Activated CD8-positive, alpha-beta memory T cell treated with anti-CD3 and anti-CD28 coated beads for 4 hours (primary cell): Measurements from ENCODE around the gene GLRX.
"Not testable (repeated sequence)": the region's sequence is repeated elsewhere in the genome, so short reads cannot be mapped to it uniquely, and the experiment has no call there.

Source experiments
- DNase-seq, 2 donors: peaks; one replicate each; pipeline ENCODE4 v3.0.0-alpha.2; 2020; ENCODE audit warnings: low read depth in 2 of 2

GLRX gene

DNA sequence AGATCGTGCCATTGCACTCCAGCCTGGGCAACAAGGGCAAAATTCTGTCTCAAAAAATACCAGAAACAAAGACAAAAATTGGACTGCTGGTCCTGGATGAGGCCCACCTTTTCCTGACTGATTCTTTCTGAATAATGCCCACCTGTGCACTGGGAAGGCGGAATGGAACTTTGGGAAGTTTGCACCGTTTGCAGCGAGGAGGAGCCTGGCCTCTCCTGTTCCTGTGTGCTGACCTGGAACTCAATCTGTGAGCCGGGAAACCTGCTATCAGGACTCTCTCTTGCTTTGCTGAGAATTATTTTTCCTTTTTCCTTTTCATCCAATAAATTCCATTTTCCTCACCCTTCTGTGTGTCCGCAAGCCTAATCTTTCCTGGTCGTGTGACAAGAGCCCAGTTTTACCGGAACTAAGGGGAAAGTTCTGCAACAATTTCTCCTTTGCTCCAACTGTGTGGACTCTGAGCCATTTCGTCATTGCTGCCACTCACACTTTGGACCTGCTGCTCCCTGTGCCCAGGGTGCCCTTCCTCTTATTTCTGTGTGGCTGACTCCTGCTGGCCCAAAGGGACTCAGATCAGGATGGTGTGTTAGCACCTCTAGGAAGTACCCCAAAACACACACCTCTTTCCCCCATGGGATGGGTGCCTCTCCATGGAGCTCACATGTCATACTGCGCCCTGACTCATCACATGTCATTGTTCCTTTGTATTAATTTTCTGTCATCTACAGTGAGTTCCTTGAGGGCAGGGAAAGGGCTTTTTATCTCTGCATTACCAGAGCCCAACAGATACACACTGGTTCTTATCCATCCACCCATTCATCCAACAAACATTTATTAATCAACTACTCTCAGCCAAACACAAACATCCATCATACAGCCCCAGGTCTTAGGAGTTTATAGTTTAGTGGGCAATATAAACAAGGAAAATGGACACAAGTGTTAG is 4.7 kb upstream of the GLRX start:
- no peak for DNase-seq

DNA sequence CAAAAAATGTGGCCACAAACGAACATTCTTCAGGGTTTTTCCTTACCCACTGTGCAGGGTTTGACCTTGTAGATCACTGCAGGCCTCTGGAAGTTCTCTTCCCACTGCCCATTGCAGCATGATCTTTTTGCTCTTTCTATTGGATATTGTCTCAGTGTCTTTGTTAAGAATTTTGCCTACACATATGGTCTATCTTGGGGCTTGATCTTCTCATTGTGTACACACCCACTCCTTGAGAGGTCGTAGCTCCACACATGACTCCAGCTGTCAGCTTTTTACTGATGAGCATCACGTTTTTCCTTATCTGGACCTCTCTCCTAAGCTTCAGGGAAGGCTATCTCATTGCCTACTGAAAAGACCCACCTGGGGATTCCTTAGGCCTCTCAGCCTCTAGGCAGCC is 3.0 kb upstream of the GLRX start:
- no peak for DNase-seq

DNA sequence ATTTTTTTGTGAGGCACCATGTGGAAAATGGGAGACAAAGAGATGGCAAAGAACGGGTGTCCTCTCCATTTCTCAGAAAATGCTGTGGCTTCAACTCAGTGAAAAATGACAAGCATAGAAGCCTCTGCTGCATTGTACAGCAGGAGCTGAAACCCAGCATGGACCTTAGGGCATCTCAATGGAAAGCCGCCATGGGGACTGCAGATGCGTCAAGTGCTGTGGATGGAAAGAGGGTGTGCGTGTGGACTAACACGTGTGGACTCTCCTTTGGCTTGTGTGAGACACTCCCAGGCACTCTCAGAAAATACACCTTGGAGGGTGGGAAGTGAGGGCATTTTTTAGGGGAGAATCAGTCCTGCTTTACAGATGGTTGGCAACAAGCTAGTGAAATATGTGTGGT is 2.2 kb upstream of the GLRX start:
- DNase-seq = no peak

DNA sequence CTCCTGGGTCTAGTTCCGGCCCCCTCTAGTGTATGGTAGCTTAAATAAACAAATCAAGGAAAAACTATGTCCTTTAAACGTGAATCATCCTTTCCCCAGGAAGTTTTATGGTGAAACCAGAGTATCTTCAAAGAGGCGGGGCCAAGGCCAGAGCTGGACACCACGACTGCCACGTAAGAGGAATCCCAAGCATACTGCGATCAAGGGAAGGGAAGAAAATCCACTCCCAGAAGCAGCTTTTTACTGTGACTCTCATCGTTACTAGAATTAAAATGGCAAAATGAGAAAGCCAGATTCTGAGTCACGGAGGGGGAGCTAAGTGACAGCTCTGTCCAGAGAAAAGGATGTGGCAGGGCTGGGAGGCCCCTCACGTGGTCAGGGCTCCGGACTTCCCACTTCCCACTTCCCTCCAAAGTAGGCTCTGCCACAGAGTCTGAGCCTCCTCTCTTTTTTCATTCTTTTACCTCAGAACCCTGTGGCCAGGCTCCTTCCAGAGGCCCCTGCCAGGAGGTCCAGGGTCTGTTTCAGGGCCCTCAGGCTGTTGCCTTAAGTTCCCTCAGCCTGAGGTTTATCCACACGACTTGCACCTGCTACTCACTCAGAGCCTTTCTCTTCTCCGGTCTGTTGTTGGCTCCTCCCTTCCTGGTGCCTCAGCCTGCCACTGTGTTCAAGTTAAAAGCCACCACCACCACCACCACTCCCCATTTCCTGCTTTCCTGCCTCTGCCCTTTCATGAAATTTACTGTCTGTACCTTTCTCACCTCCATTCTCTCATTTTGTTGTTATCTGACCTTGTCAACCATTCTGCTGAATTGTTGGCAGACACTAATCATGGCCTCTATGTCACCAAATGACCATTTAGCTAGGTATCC is 1.4 kb upstream of the GLRX start:
- no peak for DNase-seq

DNA sequence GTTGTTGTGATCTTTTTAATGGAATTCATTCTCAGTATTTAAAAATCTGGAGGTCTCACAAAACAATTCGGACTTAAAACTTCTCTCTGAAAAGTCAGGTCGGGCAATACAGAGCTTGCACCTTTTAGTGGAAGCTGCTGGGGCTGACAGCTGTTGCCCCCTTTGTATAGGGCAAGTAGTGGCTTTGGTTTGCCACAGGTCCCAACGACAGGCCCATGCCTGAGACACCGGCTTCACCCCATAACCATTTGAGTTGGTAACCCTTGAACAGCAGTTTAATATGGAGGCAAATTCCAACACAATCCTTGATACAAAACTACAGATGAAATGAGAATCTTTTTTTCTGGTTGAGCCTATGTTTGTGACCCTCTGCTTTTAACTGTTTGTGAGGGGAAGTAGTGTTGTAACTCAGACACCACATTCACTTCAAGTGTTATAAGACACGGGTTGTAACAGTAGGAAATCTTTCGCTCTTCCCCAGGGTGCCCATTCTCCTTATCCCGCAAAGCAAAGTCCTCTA is 752 bp upstream of the GLRX start:
- no peak for DNase-seq

DNA sequence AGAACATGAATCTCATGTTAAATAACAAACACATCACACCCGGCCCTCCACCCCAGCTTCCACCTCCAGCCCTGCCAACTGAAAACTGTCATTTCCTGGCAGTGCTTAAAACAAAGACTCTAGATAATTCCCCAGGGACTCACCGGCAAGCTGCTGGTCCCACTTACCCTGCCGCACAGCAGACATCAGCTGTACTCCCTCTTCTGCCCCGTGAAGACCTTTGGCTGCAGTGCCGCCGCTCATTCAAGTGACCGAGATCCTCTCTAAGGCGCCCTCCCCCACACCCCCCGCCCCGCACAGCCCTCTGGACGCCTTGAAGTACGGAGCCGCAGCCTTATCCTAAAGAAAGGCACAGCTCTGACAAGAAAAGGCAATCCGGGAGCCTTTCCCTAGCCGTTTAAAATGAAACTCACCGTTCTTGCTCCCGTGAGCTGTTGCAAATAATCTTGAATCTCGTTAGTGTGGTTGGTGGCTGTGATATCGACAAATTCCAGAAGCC is 434 bp downstream of the GLRX start:
- no peak for DNase-seq

DNA sequence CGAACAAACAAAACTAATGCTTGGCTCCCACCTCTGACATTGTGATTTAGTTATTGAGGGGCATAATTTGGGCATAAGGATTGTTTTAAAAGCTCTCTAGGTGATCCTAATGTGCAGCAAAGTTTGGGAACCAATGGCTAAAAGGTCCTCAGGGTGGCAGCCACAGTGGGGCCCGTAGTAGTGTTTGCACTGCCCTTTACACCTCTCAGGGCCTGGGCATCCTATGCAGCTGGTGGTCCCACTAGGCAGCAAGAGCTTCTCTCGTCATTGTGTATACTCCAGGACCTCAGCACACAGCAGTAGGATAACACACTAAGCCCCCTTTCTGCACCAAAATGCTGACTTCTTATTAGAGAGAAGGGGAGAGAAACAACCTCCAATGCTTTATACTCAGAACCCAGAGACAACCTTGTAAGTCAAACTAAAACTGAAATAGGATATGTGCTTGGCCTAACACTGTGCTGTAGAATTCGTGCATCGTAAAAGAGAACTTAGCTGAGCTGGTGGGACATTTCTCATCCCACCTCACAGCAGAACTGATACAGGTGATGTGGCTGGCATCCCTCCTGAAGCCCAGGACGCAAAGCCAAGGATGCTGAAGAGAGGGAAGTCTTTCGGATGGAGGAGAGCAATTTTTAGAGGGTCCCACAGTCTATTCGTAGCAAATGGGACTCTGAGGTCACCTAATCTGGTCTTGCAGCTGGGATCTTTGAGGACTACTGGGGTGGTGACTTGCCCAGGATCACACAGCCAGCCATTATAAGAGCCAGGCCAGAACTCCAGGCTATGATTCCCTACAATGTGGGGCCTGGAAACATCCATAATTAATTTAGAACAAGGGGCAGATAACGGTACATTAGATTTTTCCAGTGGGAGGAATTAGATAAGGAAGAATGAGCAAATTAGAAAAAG is 1.2 kb downstream of the GLRX start:
- no peak for DNase-seq

DNA sequence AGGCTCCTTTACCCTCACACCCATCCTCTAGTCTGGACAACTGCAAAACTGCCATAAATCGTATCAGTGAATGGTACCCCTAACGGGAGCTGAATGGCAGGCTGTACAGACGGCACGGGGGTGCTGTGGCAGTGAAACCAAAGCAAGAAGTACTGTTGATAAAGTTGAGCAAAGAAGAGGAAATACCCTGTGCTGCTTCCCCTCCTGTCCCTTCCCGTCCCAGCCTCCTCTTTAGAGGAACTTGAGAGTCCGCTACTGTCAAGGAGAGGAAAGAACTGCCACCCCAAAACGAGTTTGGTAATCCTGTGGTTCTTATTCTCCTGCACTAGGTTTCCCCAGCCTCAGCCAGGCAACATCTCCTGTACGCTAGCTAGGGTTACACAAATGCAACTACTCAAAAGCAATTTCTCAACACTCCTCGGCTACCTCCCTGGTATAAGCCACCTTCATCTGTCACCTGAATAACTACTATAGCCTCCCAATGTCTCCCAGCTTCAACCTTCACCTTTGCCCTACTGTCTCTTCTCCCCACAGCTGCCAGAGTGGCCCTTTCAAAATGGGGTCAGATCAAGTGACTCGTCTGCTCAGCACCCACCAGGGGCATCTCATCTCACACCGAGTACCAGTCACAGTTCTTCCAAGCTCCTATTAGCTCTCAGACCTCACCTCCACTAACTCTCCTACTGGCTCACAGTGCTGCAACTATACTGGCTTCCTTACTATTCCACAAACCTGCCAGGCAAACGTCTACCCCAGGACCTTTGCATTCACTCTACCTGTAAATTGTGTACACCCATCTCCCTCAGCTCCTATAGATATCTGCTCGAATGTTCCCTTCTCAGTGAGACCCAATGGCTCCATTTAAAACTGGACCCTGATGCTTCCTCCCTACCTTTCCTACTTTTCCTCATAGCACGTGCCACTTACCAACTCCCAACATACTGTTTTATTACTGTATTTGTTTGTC is 4.1 kb downstream of the GLRX start:
- DNase-seq = no peak

DNA sequence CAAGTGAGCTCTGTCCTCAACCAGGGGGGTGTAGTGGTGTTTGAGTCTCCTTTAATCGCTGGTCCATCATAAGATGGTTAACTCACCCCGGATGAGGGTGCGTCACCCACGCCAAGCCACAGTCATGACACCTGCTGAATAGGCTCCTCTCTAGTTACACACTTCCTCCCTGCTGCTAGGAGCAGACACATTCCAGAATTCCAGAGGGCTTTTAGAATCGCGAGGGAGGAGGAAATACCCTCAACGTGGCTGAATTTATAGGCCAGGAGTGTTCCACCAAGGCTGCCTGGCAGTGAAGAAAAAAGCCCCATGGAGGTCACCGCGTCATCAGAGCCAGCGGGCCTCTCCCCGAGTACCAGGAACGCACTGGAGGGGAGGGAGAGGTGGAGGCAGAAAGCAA is 5.1 kb downstream of the GLRX start:
- DNase-seq = no peak

DNA sequence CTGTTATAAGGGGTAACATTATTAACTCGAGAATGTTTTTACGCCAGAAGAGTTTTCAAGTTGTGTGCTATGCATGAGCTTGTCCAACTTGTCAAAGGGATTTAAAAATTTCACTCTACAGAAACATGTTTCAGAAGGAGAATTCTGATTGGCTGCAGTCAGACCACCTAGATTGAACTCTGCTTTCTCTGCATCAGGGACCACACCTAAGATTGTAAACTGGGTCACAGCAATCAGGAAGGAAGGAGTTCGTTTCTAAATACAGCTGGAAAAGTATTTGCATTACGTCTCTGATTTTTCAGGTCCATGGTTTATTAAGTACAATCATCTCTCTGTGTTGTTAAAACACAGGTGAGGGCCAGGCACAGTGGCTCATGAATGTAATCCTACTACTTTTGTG is 5.8 kb downstream of the GLRX start:
- no peak for DNase-seq

DNA sequence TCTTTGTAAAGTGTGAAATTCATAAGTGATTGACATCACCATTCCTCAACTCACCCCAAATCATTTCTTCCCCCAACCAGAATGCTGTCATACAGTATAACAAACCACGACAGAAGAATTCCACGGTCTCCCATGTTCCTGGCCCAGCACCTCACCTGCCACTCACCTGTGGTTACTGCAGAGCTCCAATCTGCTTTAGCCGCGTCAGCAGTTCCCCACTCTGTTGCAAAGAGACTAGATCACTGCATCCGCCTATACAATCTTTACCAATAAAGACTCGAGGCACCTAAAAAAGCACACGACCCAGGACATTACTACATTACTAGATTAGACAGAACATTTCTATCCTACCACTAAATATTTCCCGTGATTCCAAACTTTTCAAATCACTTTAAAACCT is 6.2 kb downstream of the GLRX start:
- no peak for DNase-seq

DNA sequence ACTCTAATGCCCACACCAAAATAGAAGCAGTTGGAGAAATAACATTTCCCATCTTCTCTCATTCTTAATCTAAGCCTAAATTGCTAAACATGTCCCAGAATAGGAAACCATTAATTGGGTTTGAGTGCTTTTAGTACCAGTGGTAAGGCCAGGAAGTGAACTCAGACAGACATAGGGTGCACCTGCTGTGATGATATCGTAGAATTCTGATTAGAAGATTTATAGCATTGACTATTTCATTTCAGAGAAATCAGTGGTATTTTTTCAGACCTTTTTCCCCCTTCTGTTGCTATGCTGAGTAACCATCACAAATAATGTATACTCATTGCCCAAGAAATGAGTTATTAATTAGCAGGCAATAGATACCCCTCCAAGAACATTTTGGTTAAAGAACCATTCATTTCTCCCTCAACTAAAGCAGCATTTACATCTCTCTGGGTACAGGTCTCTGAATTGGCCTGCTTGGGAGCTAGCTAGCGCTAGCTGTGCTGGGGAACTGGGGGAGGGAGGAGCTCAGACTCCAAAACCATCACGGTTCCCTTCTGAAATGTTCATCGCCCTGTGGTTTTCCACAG is 7.3 kb downstream of the GLRX start:
- no peak for DNase-seq

DNA sequence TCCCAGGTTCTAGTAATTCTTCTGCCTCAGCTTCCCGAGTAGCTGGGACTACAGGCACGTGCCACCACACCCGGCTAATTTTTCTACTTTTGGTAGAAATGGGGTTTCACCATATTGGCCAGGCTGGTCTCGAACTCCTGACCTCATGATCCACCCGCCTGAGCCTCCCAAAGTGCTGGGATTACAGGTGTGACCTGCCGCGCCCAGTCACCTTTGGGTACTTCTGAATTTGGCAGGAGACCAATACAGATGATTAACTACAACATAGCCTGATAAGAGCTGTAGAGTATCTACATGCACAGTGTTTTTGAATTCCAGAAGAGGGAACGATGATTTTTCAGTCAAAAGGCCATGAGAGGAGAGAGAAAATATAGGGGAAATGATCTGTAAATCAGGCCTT is 9.5 kb downstream of the GLRX start:
- not testable (repeated sequence) for DNase-seq

DNA sequence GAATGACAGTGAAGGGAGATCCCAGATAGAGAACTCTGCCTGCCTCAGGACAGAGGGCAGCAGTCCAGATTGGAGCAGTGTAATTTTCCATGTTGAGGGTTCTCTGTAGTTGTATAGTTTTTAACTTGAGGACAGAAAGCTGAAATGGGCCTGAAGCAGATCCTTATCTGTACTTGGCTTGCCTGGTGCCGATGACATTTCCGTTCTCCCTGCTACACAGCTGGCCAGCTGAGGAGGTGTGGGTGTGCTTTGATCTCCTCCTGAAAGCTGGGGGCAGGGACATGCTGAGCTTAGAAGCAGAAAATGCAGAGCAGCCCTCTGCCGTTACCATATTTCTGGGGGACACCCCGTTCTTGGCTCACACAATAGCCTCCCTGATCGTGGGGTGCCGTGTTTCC is 10.5 kb downstream of the GLRX start:
- DNase-seq = no peak

DNA sequence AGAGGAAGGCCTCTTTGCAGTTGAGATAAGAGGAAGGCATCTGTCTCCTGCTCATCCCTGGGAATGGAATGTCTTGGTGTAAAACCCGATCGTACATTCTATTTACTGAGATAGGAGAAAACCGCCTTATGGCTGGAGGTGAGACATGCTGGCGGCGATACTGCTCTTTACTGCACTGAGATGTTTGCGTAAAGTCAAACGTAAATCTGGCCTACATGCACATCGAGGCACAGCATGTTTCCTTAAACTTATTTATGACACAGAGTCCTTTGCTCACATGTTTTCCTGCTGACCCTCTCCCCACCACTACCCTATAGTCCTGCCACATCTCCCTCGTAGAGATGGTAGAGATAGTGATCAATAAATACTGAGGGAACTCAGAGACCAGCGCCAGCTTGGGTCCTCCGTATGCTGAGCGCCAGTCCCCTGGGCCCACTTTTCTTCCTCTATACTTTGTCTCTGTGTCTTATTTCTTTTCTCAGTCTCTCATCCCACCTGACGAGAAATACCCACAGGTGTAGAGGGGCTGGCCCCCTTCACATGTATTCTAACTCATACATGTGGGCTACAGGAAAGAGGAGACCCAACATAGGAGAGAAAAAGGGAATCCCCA is 11.0 kb downstream of the GLRX start:
- DNase-seq = not testable (repeated sequence)

DNA sequence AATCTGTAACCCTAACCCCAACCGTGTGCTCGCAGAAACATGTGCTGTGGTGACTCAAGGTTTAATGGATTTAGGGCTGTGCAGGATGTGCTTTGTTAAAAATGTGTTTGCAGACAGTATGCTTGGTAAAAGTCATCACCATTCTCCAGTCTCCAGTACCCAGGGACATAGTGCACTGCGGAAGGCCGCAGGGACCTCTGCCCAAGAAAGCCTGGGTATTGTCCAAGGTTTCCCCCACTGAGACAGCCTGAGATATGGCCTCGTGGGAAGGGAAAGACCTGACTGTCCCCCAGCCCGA is 11.5 kb downstream of the GLRX start:
- not testable (repeated sequence) for DNase-seq

DNA sequence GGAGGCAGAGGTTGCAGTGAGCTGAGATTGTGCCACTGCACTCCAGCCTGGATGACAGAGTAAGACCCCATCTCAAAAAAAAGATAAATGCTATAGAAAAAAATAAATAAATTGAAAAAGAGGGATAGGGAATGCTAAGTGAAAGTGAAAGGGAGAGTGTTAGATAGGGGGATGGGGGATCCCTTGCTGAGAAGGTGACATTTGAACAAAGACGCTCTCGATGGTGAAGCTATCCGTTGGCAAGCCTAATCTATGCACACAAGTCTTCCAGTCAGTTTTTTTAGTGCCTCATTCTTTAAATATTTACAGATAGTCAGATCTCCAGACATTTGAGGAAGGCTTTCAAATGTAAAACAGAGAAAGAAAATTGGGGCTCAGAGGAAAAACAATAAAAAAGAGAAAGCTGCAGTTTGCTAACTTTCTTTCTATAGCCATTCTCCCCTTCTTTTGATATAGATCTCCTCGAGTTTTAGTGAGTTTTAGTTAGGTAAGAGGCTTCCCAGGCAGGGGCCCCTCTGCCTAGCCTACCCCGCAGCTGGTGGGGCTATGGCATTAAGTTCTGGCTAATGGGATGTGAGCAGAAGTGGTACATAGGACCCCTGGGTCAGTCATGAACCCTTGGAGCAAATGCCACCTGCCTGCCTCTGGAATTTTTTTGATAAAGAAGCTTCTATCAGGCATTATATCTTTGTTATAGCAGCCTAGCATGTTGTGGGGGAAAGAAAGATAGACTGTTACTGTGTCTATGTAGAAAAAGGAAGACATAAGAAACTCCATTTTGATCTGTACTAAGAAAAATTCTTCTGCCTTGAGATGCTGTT is 12.0 kb downstream of the GLRX start:
- no peak for DNase-seq

DNA sequence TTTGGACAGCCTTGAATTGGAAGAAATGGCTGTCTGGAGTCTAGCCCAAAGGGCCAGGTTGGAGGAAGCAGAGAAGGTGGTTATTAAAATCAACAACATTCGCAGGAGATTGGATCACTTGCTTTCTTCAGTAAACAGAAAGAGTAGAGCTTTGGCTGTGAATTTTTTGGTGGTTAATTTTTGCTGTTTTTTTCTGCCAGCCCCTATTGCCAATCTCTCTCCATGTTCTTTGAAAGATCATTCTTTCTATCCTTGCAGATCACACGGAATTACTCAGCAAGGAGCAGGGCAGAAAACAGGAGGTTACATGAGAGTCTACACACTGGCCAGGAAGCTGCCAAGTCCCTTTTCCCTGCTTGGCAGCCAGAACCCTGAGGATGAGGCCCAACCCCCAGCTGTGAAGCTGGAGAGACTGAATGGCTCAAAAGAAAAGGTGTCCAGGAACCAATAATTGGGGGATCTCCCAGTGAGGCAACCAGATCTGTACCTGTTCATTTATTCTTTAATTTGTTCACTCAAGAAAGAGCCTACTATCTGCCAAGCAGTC is 13.0 kb downstream of the GLRX start:
- no peak for DNase-seq
